K562 (cell line): ENCODE results near the gene ABHD12. TPM values are rescaled to one million over a fixed set of nuclear protein-coding genes. Genes with fewer than 3 reads are reported as not detected.

Source experiments
- ATAC-seq: fragments of 200-7000 bp; cut with Tn5 transposase; 3 replicates; pipeline ENCODE4 v1.9.1; 2020; ENCODE audit warnings: moderate library complexity
- BruUV-seq: library from RNA; stranded (reverse); fragments of 400-500 nt; replicated peaks from 2 replicates; lab custom pipeline; 2021; lab: Mats Ljungman, UMichigan
- CTCF ChIA-PET: fragments of 300-600 bp; formaldehyde crosslinking; extraction: SDS; loops from one replicate; lab custom pipeline; 2021; ENCODE audit warnings: low intra/inter-chr PET ratio; lab: Yijun Ruan, JAX
- POLR2A ChIA-PET: fragments of 300-600, 350-650 bp; sonication (Branson Sonifier 250); formaldehyde crosslinking; extraction: SDS; loops from one replicate; lab custom pipeline; 2021; ENCODE audit warnings: antibody characterized with exemption, inconsistent platforms; lab: Yijun Ruan, JAX
- DNase-seq, 4 experiments: peaks; one replicate each; pipeline versions ENCODE4 v3.0.0 to v3.0.0-alpha.2; 2011 to 2018; ENCODE audit warnings: low spot score in 3 of 4, mixed read lengths in 3 of 4; ENCODE audit errors: extremely low read depth in 1 of 4
- FAIRE-seq: peaks from 2 replicates; lab custom pipeline; 2011; peaks lifted over from hg19 to GRCh38; lab: Jason Lieb, UNC
- H2AFZ ChIP-seq: 2 replicates; pipeline ENCODE4 v1.6.0; 2011; ENCODE audit warnings: low read depth, low read length, control low read depth, inconsistent platforms
- H3K27ac ChIP-seq: fragments of 200-600 bp; 3 replicates; pipeline ENCODE4 v1.8.0; 2011; ENCODE audit warnings: low read depth, mild to moderate bottlenecking, control low read depth, inconsistent platforms, low read length, moderate library complexity, mixed read lengths; ENCODE audit errors: extremely low read depth
- H3K27me3 ChIP-seq, 2 experiments: fragments of 300-600 bp in 1 of 2; 2 replicates in 1 of 2; 3 replicates in 1 of 2; pipeline versions ENCODE4 v1.6.0 to v1.8.0; 2011; ENCODE audit warnings: inconsistent platforms in 2 of 2, low read length in 2 of 2, mild to moderate bottlenecking in 1 of 2, mixed read lengths in 1 of 2, moderate library complexity in 1 of 2; ENCODE audit not compliant: control insufficient read depth in 2 of 2, insufficient read depth in 2 of 2
- H3K36me3 ChIP-seq: fragments of 300-600 bp; 3 replicates; pipeline ENCODE4 v1.8.0; 2011; ENCODE audit warnings: mild to moderate bottlenecking, low read length, inconsistent platforms; ENCODE audit not compliant: control insufficient read depth, insufficient read depth
- H3K4me1 ChIP-seq, 2 experiments: fragments of 200-600 bp in 1 of 2; replicated peaks in 1 of 2; 2 replicates in 1 of 2; 3 replicates in 1 of 2; pipeline versions ENCODE4 v1.5.1 to v1.8.0; 2011; ENCODE audit warnings: inconsistent platforms in 2 of 2, low read length in 2 of 2, mild to moderate bottlenecking in 1 of 2, mixed read lengths in 1 of 2, moderate library complexity in 1 of 2; ENCODE audit not compliant: control insufficient read depth in 2 of 2, insufficient read depth in 2 of 2
- H3K4me2 ChIP-seq: 2 replicates; pipeline ENCODE4 v1.6.1; 2011; ENCODE audit warnings: low read length, control low read depth, inconsistent platforms, mixed read lengths; ENCODE audit not compliant: insufficient read depth
- H3K4me3 ChIP-seq: fragments of 200-600 bp; sonication (generic), shearing (Covaris generic); 2 replicates; pipeline ENCODE4 v1.5.1; 2016; ENCODE audit warnings: control low read depth, inconsistent platforms
- H3K79me2 ChIP-seq: fragments of 200-600 bp; 3 replicates; pipeline ENCODE4 v1.8.0; 2011; ENCODE audit warnings: low read length, inconsistent platforms; ENCODE audit not compliant: control insufficient read depth, insufficient read depth
- H3K9ac ChIP-seq, 2 experiments: 2 replicates each; pipeline versions ENCODE4 v1.6.0 to v1.6.1; 2011; ENCODE audit warnings: low read depth in 2 of 2, low read length in 2 of 2, control low read depth in 1 of 2, inconsistent platforms in 1 of 2, mild to moderate bottlenecking in 1 of 2, mixed read lengths in 1 of 2; ENCODE audit not compliant: insufficient read depth in 1 of 2
- H3K9me1 ChIP-seq: one replicate; pipeline ENCODE4 v1.6.0; 2011; ENCODE audit warnings: inconsistent platforms, mild to moderate bottlenecking, low read length, moderate library complexity; ENCODE audit not compliant: control insufficient read depth, insufficient read depth
- H3K9me3 ChIP-seq: replicated peaks from 2 replicates; pipeline ENCODE4 v1.5.1; 2011; ENCODE audit warnings: low read depth, low read length, inconsistent platforms; ENCODE audit not compliant: control insufficient read depth, insufficient read depth
- H4K20me1 ChIP-seq: replicated peaks from 2 replicates; pipeline ENCODE4 v1.6.1; 2011; ENCODE audit warnings: low read length, inconsistent platforms, mixed read lengths; ENCODE audit not compliant: control insufficient read depth, insufficient read depth
- CBX2 ChIP-seq: fragments of 200-600 bp; sonication (generic); IDR thresholded peaks from one replicate; pipeline ENCODE4 v1.6.1; 2012; ENCODE audit warnings: mild to moderate bottlenecking, low read length, inconsistent platforms; ENCODE audit not compliant: insufficient read depth, poor library complexity, severe bottlenecking
- COPS2 ChIP-seq: fragments of 450-650 bp; conservative IDR thresholded peaks from 2 replicates; pipeline ENCODE4 v1.6.1; 2016; ENCODE audit warnings: mild to moderate bottlenecking, moderate library complexity
- HIVEP1 ChIP-seq: fragments of 250-450 bp; sonication (Bioruptor Pico); IDR thresholded peaks from 2 replicates; pipeline ENCODE4 v1.4.0; 2020; ENCODE audit warnings: mild to moderate bottlenecking
- PTRF ChIP-seq: fragments of 450-650 bp; IDR thresholded peaks from 2 replicates; pipeline ENCODE4 v1.6.1; 2016; ENCODE audit warnings: mild to moderate bottlenecking, missing genetic modification characterization, missing compliant biosample characterization
- SMARCE1 ChIP-seq: fragments of 450-650 bp; IDR thresholded peaks from 2 replicates; pipeline ENCODE4 v1.7.1; 2016; ENCODE audit warnings: mild to moderate bottlenecking
- YY1 ChIP-seq, 3 experiments: IDR thresholded peaks; 2 replicates each; pipeline ENCODE4 v1.6.1; 2011; ENCODE audit warnings: low read length in 2 of 3, mild to moderate bottlenecking in 2 of 3, moderate library complexity in 2 of 3, borderline replicate concordance in 1 of 3, control low read depth in 1 of 3, low read depth in 1 of 3; ENCODE audit not compliant: insufficient read depth in 3 of 3, insufficient replicate concordance in 2 of 3, control insufficient read depth in 1 of 3, insufficient read length in 1 of 3; ENCODE audit errors: extremely low read depth in 1 of 3
- ZEB2 ChIP-seq: fragments of 450-650 bp; IDR thresholded peaks from 2 replicates; pipeline ENCODE4 v1.6.1; 2016
- ZKSCAN1 ChIP-seq: fragments of 150-350 bp; IDR thresholded peaks from 2 replicates; pipeline ENCODE4 v1.6.1; 2016; ENCODE audit warnings: low read depth, low read length
- ZNF174 ChIP-seq: fragments of 250-450 bp; sonication (Bioruptor Pico); IDR thresholded peaks from 2 replicates; pipeline ENCODE4 v1.4.0; 2020; ENCODE audit warnings: mild to moderate bottlenecking
- ZNF592 ChIP-seq: fragments of 450-650 bp; IDR thresholded peaks from 2 replicates; pipeline ENCODE4 v1.6.1; 2017; ENCODE audit warnings: antibody characterized with exemption, mild to moderate bottlenecking
- ZNF717 ChIP-seq: fragments of 250-450 bp; sonication (Bioruptor Pico); IDR thresholded peaks from 2 replicates; pipeline ENCODE4 v1.5.0; 2021
- WGBS: fragments of 100-300 bp; shearing (Covaris generic); methylation state at CpG from one replicate; pipeline ENCODE4 v1.1.6; 2016; ENCODE audit warnings: low coverage, mixed read lengths; ENCODE audit not compliant: insufficient coverage; ENCODE audit errors: missing lambda C conversion rate; 5-methylcytosine and 5-hydroxymethylcytosine counted together
- in situ Hi-C: fragments of 300-500 bp; cut with MboI; formaldehyde crosslinking; loops from 4 replicates; pipeline ENCODE4 v1.15.0; 2018; ENCODE audit warnings: inconsistent platforms, mixed read lengths
- intact Hi-C: fragments of 100-400 bp; cut with micrococcal nuclease; formaldehyde crosslinking; loops from 2 replicates; pipeline ENCODE4 v1.14.2; 2022
- polyA plus RNA-seq, 8 experiments: library from polyadenylated mRNA; depleted of rRNA in 4 of 8; stranded (reverse) in 5 of 8; unstranded in 3 of 8; fragments of >200 nt; fragmentation: Nextera tagmentation in 2 of 8; fragmentation: Illumina TruSeq in 1 of 8; extraction: Ambion mirVana in 2 of 8; extraction: Trizol in 1 of 8; gene quantifications; 2 replicates each; pipeline versions ENCODE4 v1.2.1 to v1.2.3, GENCODE V29; 2011 to 2014; ENCODE audit warnings: inconsistent platforms in 1 of 8, missing spikeins in 1 of 8
- total RNA-seq, 7 experiments: library from RNA; depleted of rRNA in 6 of 7; stranded (reverse); fragments of >200 nt in 6 of 7; fragmentation: Illumina TruSeq in 2 of 7; extraction: Trizol in 2 of 7; gene quantifications; 2 replicates each; pipeline versions ENCODE4 v1.2.1 to v1.2.3, GENCODE V29; 2011 to 2021; ENCODE audit warnings: low replicate concordance in 1 of 7

ABHD12 gene
- total and polyA plus RNA-seq, 9 of the 15 experiments (the other 6 are each of a cell fraction or from before 2014, with no cell fraction given), result 0.65 to 15.6 (median 9.1) TPM

- TF ChIP-seq ZNF592, result no peak
- TF ChIP-seq ZKSCAN1, result no peak
These were observed 44.9 kb downstream of the ABHD12 start (continued) for GRCh38 chr20:25345721-25346120.

- no peak overlapping the region for H3K4me3 ChIP-seq
- ATAC-seq, result no peak
- intact Hi-C loops (no loop called here), in situ Hi-C loops (no loop called here)
- no peak for DNase-seq
- H3K4me1 ChIP-seq, result no peaks in the 10 kb centered on the region
- WGBS, result 54% methylated on average over 3 of the region's 3 CpGs
- H3K9ac ChIP-seq, result no peak overlapping the region
- no peak overlapping the region for H3K27ac ChIP-seq
- H4K20me1 ChIP-seq, result no peaks in the 10 kb centered on the region
- CTCF ChIA-PET, result no interaction called here
- H3K36me3 ChIP-seq, result no peaks in the 10 kb centered on the region
- H3K79me2 ChIP-seq, result no peaks in the 10 kb centered on the region; the same call in 2 of the 3 replicates
- H3K9me3 ChIP-seq, result 0 out of 2 replicates have a peak, but pooled peaks cover under 1% of the 10 kb centered on the region
- H3K27me3 ChIP-seq, result no peaks in the 10 kb centered on the region
- no TSS peak for BruUV-seq
- POLR2A ChIA-PET, result interaction anchor here (1.5 kb wide), 1 partner anchor 9 kb away, joined by 3 read pairs; no protein-coding TSS in a partner anchor
- no peak for FAIRE-seq
- no peaks in the 10 kb centered on the region for H3K9me1 ChIP-seq
- H3K4me2 ChIP-seq, result no peak overlapping the region
- no peak overlapping the region for H2AFZ ChIP-seq
- TF ChIP-seq ZNF717 (CRISPR knock-in tag), result no peak
- no peak for TF ChIP-seq YY1 (IDR thresholded peaks at IDR 0.05; ENCODE audit: borderline replicate concordance in 1 of 3, control insufficient read depth in 1 of 3, extremely low read depth in 1 of 3, insufficient read depth in 3 of 3, insufficient read length in 1 of 3, insufficient replicate concordance in 2 of 3, low read depth in 1 of 3, low read length in 2 of 3)
- TF ChIP-seq PTRF (tag), result no peak
- TF ChIP-seq ZKSCAN1, result no peak
- TF ChIP-seq COPS2, result no peak
- TF ChIP-seq CBX2, result no peak
- no peak for TF ChIP-seq HIVEP1
- no peak for TF ChIP-seq SMARCE1
- no peak for TF ChIP-seq ZEB2
- TF ChIP-seq ZNF174 (CRISPR knock-in tag), result no peak
These were observed 46.0 kb downstream of the ABHD12 start for GRCh38 chr20:25344634-25345033.
